ENCODE measurements around the gene PTPRH.
"Not testable (repeated sequence)": the region's sequence is repeated elsewhere in the genome, so short reads cannot be mapped to it uniquely, and the experiment has no call there.

Gene PTPRH

DNA sequence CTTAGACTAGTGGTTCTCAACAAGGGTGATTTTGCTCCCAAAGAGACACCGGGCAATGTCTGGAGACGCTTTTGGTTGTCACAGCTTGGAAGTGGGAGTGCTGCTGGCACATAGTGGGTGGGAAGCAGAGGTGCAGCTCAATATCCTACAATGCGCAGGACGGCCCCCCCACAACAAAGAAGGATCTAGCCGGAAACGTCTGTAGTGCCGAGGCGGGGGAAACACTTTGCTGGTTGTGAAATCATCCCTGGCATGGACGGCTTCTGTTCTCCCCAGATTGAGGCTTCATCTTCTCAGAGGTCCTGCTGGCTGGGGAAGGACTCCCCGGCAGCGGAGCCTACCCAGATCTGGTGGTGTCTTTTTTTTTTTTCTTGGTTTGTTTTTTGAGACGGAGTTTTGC, 15.8 kb downstream of the PTPRH start:
- DNase-seq: peak in 28 of 56 donors; percentile 3 to 71 (median 38)

DNA sequence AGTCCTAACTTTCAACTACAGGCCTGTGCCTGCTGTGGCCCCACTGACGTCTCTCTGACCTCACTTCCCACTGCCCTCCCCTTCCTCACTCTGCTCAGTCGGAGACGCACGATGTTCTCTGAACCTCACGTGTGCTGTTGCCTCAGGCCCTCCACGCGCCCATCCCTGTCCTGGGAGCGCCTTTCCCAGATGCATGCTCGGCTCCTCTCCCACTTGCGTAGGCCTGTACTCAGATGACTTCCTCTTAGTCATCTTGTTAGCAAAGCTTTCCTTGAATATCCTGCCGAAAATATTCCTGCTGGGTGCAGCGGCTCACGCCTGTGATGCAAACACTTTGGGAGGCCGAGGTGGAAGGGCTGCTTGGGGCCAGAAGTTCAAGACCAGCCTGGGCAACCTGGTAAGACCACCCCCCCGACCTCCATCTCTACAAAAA, 19.9 kb downstream of the PTPRH start:
- DNase-seq: peak in 30 of 56 donors; percentile 11 to 61 (median 25)

DNA sequence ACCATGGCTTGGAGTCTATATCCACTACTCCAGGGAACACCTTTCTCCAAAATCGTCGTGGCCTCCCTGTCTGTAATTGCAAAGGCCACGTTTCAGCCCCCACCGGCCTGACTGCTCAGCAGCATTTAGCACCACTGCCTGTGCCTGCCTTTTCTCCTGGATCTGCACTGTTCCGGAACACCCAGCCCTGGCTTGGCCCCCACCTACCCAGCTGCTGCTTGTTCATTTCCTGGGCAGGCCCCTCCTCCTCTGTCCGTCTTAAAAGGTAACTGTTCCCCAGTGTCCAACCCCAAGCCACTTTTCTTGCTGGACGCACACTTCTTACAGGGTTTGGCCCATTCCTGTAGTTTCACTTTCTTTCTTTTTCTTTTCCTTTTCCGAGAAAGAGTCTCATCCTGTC, 20.7 kb downstream of the PTPRH start:
- no peak for DNase-seq

DNA sequence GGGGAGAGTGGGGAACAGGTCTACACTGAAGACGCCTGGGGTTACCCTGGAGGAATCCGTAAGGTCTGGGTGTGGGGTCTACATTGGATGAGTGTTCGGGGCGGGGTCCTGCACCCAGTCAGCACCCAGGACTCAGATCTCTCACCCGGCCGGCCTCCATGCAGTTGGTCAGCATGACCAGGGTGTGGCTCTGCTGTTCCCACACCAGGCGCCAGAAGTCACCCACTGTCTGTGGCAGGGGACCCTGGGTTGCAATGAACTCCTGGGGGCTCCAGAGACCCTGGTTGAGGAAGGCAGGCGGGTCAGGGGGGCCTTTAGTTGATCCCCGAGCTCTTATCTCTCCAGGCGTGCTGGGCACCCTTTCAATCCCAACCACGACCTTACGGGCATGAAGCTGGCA, 23.2 kb downstream of the PTPRH start:
- no peak for DNase-seq

DNA sequence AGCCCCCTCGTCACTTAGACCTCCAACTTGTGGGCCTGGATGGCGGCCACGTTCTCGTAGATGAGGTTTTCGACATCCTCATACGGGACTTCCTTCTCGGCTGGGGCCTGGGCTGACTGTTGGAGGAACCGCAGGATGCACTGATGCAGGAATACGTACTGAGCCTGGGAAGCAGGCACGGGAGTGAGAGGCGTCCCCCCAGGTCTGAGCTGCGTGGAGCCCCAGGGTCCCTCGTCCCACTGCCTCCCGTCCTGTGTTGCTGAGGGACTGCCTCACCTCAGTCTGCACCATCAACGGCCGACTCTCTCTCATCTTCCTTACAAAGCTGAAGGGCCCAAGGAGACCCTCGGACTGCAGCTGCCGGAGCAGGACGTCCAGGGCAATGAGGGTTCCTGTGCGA, 27.6 kb downstream of the PTPRH start:
- DNase-seq: no peak

DNA sequence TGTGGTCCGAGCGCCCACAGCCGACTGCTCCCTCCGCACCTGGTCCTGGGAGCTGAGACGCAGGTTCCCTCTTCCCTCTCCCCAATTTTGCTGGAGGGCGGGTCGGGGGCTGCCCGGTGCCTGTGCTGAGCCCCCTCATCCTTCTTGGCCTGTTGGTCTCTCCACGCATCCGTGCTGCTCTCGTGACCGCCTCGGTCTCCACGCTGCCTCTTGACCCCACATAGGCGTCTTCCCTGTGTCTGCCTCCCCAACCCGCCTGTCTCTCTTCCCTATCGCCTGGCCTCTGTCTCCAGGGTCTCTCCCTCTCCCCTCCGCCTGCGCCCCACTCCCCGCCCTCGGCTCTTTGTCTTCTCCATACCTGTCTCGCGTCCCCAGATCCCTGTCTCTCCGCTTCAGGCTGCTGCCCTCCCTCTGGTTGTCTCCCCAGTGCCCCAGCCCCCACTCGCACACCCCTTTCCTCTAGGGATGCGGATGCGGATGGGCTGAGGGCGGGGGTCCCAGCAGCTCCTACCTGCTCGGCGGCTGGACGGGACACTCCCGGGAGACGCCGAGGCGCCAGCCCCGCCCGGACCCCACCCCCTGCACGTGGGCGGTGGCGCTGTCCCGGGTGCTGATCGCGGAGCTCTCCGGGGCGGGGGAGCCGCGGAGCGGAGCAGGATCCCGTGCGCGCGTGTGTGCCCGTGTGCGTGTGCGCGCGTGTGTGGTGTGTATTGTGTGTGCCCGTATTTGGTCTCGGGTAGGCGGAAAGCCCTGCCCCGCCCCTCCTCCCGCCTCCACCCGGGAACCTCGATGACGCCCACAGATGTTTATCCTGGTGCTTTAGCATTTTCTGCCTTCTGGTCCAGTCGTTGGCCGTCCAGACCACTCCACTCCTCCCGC, 29.5 kb downstream of the PTPRH start, which contains the start of gene SYT5:
Gene SYT5, minus strand, starts transcription at position 684 of the 879 bp plus-strand sequence. CDS start 1,248 bp downstream, outside the sequence.
- DNase-seq: peak in 13 of 56 donors; percentile 9 to 47 (median 28)

DNA sequence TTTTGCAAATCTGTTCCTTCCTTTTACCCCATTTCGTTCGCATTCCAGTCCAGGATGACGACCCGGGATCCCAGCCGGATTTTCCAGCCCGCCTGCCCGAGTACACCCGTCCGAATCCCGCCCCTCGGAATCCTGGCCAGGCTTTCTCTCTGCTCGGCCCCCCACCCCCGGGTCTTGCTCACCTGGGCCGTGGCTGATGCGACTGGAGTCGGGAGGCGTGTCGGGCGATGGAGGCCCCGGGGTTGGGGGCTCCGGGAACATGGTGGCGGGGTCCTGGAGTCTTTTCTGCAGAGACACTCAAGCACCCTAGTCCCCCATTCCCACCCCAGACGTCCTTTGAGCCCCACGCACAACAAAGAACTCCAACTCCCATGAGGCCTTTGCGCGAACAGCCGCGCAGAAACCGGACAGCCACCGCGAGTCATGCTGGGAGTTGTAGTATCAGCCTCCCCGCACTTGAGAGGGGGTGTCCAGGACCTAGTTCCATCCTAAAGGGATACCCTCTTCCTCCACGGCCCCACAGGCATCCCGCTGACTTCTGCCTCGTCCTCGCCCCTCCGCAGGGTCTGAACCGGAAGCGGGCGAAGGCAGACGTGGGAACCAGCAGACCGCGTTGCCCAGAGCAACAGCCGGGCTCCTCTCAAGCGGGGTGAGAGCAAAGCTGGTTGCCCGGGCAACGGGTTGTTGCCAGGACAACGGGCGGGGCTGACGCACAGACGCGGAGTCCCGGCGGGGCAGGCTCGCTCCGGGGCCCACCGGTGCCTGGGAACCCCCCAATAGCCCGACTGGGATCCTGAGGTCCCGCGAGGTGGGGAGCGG, 30.3 kb downstream of the PTPRH start:
- peak in 55 of 56 donors; percentile 9 to 90 (median 78) for DNase-seq

DNA sequence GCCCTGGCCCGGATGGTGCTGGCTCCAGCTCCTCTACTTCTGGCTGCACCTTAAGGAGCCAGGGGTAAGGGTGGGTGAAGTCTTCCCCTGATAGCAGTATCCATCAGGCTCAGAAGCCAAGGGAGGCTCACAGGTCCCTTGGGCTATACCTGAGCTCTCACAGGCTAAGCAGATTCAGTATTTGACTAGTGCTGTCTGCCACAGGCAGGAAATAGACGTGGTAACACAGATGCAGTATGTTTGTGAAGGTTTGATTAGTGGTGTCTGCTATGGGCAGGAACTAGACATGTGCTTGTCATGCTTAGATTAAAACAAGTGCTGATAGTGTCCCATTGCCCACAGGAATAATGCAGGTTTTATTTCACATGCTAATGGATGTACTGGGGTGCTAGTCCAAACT, 33.2 kb downstream of the PTPRH start:
- DNase-seq: no peak

DNA sequence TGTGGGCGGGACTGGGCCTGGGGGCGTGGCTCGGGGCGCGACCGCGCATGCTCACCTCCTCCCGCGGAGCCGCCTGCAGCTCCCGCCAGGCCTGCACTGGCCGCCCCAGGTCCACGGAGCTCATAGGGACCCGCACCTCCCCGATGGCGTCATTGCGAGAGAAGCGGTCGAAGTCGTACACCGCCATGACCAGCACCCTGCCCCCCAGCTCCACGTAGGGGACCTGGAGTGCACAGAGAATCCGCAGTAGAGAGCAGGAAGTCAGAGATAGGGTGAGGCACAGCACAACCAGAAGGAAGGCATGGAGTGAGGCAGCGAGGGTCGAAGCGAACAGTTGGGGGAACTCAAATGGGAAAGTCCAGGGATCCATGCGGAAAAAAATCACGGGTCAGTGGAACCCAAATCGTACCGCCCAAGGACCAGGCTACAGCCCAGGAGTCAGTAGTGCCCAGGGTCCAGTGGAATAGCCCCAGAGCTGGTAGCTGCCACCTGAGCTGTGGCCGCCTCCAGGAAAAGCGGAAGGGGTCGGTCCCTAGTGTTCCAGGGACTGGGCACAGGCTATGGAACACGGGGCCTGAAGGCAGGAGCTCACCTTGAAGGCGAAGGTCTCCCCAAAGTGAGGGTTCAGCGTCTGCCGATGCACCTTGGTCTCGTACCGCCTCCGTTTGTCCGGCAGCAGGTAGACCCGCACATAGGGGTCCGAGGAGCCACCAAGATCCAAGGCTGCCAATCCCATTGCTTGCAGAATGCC, 34.0 kb downstream of the PTPRH start:
- peak in 6 of 56 donors; percentile 4 to 25 (median 12) for DNase-seq

DNA sequence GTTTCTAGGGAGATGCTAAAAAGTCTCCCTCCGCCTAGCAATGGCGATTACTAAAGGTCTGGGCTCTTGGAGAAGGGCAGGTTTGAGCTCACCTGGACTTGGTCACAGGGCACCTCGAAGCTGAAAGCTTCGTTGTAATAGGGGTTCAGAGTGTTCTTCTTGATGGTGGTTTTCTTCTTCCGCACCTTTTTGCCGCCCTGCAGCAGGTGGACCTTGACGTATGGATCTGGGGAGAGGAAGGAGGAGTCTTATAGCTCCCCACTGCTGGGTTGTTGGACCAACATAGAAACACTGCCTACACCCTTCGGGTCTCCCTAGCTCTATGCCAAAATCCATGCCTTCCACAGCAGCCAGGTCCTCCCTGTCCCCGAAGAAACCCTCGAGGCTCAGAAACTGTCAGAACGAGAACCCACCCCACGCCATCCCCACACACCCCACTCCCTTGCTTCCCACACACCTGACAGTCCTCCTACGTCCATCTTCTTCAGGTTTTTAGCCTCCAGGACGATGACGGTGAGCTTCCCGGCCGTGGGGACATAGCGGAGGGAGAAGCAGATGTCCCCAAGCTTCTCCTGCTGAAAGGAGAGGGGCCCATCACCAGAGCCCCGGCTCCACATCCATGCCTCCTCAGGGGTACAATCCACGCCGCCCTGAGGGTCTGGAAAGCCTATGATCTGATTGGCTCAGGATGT, 34.7 kb downstream of the PTPRH start:
- peak in 5 of 56 donors; percentile 2 to 27 (median 15) for DNase-seq

DNA sequence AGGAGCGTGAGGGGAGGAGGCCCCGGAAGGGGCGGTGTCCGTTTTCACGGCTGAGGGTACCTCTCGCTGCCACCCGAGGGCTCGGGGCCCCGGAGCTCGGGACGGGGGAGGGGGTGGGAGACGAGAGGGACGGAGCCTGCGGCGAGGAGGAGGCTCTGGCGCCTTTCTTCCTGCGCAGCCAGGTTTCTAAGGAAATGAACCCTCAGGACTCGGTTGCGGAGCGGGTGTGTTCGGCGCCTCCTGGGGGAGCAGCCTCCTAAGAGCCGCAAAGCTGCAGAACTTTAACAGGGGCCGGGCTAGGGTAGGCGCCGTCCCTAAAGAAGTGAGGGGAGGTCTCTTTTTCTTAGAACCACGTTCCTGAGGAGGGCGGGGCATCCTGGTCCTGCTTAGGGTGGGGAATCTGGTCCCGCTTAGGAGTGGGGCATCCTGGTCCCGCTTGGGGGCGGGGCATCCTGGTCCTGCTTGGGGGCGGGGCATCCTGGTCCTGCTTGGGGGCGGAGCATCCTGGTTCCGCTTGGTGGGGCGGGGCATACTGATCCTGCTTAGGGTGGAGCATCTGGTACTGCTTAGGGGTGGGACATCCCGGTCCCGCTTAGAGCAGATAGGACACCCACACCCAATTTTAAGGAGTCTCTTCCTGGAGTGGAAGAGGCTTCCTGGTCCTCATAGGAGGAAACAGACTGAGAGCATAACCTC, 35.4 kb downstream of the PTPRH start:
- DNase-seq: peak in 17 of 56 donors; percentile 4 to 61 (median 17)

DNA sequence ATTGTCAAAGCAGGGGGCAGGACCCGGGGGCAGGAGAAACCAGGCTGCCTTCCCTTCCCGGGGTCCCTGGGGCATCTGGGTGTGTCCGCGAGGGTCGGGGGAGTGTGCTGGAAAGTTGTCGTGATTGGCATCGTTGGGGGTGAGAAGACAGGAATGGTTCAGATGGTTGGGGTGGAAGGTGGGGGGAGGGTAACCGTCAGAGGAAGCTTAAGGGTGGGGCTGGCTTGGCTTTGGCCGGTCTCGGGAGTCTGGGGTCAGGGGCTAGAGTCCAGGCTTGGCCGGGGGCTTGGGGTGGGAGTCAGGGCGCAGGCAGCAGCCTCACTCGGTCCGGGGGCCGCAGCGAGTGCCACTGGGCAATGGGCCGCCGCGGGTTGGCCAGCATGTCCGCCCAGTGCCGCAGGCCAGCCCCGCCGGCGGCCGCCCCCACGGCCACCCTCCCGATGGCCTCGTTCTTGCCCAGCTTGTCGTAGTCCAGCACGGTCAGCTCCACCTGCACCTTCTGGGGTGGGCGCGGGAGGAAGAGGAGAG, 36.1 kb downstream of the PTPRH start:
- DNase-seq: no peak

DNA sequence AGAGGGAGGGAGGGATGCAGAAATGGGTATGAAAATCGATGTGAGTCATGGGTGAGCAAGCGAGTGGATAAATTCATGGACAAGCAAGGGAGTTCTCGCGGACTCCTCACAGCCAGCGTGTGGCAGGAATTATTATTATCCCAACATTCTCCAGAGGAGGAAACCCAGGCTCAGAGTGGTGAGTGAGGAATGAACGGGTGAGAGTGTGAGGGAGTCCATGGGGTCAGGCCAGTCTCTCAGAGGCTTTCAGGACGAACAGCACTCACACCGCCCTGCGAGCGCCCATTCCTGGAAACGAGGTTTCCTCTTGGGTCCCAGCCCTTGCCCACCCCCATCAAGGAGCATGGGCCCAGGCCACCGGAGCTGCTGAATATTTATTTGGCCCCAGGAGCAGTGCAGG, 36.6 kb downstream of the PTPRH start:
- DNase-seq: no peak

DNA sequence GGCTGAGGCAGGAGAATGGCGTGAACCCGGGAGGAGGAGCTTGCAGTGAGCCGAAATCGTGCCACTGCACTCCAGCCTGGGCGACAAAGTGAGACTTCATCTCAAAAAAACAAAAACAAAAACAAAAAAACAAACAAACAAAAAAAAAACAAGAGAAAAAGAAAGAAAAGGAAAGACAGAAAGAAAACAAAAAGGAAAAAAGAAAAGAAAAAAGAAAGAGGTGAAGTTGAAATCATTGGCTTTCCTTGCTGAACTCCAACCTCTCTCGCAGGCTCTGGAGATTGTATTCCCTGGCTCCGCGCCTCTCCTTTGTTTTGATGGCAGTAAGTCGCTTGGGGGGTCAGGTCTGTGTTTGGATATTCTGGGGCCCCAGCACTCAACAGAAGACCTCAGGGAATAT, 37.0 kb downstream of the PTPRH start:
- not testable (repeated sequence) for DNase-seq

DNA sequence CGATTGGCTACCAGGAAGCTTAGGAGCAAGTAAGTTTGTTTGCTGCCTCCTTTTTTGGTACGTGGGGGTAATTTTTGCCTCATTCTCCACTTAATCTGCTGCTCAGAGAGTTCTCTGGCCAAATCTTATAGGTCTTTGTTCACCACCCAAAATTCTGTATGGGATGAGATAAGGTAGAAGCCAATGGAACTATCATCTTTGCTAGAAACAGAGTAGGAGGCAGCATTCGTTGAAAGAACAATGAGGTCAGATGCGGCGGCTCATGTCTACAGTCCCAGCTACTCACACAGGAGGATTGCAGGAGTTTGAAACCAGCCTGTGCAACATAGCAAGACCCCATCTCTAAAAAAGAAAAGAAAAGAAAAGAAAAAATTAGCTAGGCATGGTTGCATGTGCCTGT, 37.9 kb downstream of the PTPRH start:
- no peak for DNase-seq

DNA sequence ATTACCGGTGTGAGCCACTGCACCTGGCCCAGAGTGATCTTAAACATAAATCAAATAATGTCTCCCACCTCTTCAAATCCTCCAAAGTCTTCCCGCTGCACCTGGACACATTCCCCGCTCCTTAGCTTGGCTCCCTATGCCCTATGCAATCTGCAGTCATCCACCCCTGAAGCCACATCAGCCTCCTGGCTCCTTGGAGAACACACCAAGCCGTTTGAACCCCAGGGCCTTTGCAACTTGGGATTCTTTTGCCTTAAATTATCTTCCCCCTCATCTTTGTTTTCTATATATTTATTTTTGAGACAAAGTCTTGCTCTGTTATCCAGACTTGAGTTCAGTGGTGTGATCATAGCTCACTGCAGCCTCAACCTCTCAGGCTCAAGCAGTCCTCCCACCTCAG, 40.2 kb downstream of the PTPRH start:
- DNase-seq: no peak

DNA sequence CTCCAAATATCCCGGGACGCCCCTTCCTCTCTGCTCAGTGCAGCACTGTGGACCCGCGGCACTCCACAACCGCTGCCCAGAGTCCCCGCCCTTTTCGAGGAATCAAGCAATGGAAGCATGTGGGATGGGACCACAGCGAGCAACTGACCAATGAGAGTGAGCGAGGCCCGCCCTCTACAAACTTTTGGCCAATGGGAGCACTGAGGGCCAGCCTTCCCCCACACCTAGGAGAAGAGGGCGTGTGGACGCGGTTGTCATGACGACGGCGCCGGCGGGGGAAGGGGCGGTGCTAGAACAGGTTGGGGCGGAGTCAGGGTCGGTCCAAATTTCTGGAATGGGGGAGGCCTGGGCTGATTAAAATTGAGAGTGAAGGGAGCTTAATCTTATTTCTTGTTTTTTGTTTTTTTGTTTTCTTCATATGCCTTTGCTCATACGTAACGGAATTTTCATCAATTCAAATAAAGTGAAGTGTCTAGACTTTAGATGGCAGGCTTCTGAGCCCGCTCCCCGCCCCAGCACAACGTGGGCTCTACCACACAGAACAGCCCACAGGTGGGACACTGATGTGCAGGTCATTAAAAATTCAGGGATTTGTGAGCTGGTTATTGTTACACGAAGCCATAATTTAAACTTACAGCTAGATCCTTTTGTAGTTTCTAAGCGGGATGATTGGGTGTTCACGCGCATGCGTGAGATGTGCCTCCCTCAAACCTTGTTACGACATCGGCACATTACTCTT, 42.6 kb downstream of the PTPRH start, which contains the start of gene DNAAF3:
Gene DNAAF3, minus strand, starts transcription at position 84 of the 739 bp plus-strand sequence. CDS start 200 bp downstream, outside the sequence.
- peak in 55 of 56 donors; percentile 25 to 96 (median 83) for DNase-seq

DNA sequence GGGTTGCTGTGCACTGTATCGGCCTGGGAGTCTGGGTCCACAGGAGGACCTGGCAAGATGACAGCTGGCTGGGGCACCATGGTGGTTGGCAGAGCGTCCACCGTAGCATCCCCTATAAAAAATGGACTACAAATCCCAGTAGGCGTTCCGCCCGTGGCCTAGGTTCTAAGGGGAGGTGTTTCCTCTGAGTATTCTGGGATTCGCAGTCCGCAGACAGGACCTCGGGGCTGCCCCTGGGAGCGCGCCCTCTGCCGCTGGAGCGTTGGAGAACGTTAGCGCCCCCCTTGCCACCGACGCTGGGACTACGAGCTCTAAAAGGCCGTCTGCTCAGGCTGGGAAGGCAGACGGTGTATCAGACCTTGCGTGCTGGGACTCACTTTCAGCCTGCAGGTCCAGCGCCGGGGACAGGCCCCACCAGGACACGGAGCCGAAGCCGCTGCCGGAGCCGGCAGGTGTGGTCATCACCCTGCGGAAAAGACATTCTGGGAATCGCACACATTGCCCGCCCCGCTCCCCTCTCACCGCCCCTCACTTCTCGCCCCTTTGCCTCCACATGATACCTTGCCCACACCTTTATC, 43.3 kb downstream of the PTPRH start:
- DNase-seq: peak in 31 of 56 donors; percentile 6 to 69 (median 38)
